H1 (cell line): ENCODE data around the gene NUDC. TPM values are rescaled to one million over a fixed set of nuclear protein-coding genes. Genes with fewer than 3 reads are reported as not detected.

Experiments
- CTCF ChIA-PET: fragments of 300-600 bp; sonication (Branson Sonifier 250); formaldehyde crosslinking; loops from one replicate; lab custom pipeline; 2021; ENCODE audit not compliant: partially characterized antibody; lab: Charles Lee
- POLR2A ChIA-PET: fragments of 300-600 bp; sonication (Branson Sonifier 250); formaldehyde crosslinking; loops from one replicate; lab custom pipeline; 2021; ENCODE audit warnings: inconsistent platforms; ENCODE audit not compliant: partially characterized antibody; lab: Charles Lee
- DNase-seq, 2 experiments: peaks; one replicate each; pipeline versions ENCODE4 v3.0.0 to v3.0.0-alpha.2; 2010 to 2022; ENCODE audit warnings: low spot score in 2 of 2, low read depth in 1 of 2, mixed read lengths in 1 of 2
- FAIRE-seq: peaks from 2 replicates; lab custom pipeline; 2011; peaks lifted over from hg19 to GRCh38; lab: Jason Lieb, UNC
- H2AFZ ChIP-seq: 2 replicates; pipeline ENCODE4 v1.8.1; 2012; ENCODE audit warnings: low read length, inconsistent platforms
- H2AK5ac ChIP-seq: 2 replicates; pipeline ENCODE4 v1.6.1; 2013; ENCODE audit warnings: low read depth, low read length
- H2BK120ac ChIP-seq: replicated peaks from 2 replicates; pipeline ENCODE3; 2013; ENCODE audit warnings: low read depth, low read length, inconsistent platforms
- H2BK12ac ChIP-seq: 2 replicates; pipeline ENCODE4 v1.6.1; 2013; ENCODE audit warnings: low read depth, low read length
- H2BK15ac ChIP-seq: 2 replicates; pipeline ENCODE4 v1.6.1; 2013; ENCODE audit warnings: low read length
- H2BK20ac ChIP-seq: 2 replicates; pipeline ENCODE4 v1.6.1; 2013; ENCODE audit warnings: low read length
- H2BK5ac ChIP-seq: 2 replicates; pipeline ENCODE4 v1.6.1; 2013; ENCODE audit warnings: low read depth, low read length
- H3K14ac ChIP-seq: 2 replicates; pipeline ENCODE4 v1.6.1; 2013; ENCODE audit warnings: inconsistent platforms; ENCODE audit not compliant: insufficient read length
- H3K18ac ChIP-seq: 2 replicates; pipeline ENCODE4 v1.6.1; 2013; ENCODE audit warnings: low read length; ENCODE audit errors: extremely low read depth
- H3K23ac ChIP-seq: 2 replicates; pipeline ENCODE4 v1.6.1; 2013; ENCODE audit warnings: inconsistent platforms; ENCODE audit not compliant: insufficient read length
- H3K23me2 ChIP-seq: 2 replicates; pipeline ENCODE4 v1.6.1; 2013; ENCODE audit warnings: low read depth, low read length
- H3K27ac ChIP-seq: 2 replicates; pipeline ENCODE4 v1.6.1; 2011; ENCODE audit warnings: low read depth, low read length, inconsistent platforms
- H3K27me3 ChIP-seq, 4 experiments: replicated peaks in 1 of 4; 1 replicate in 1 of 4; 2 replicates in 3 of 4; pipeline versions ENCODE4 v1.6.1 to v1.8.1; 2011 to 2013; ENCODE audit warnings: low read length in 3 of 4, mild to moderate bottlenecking in 3 of 4, inconsistent platforms in 2 of 4, mixed read lengths in 2 of 4, moderate library complexity in 1 of 4; ENCODE audit not compliant: control insufficient read depth in 3 of 4, insufficient read depth in 3 of 4; ENCODE audit errors: extremely low read depth in 1 of 4
- H3K36me3 ChIP-seq, 4 experiments: 2 replicates each; pipeline versions ENCODE4 v1.6.1 to v1.8.1; 2011 to 2013; ENCODE audit warnings: mild to moderate bottlenecking in 4 of 4, low read length in 3 of 4, moderate library complexity in 2 of 4, control low read depth in 1 of 4, inconsistent platforms in 1 of 4; ENCODE audit not compliant: insufficient read depth in 4 of 4, control insufficient read depth in 2 of 4
- H3K4ac ChIP-seq: replicated peaks from 2 replicates; pipeline ENCODE3; 2013; ENCODE audit warnings: low read length, low read depth, mixed read lengths, inconsistent platforms; ENCODE audit not compliant: insufficient read length
- H3K4me1 ChIP-seq, 4 experiments: replicated peaks in 1 of 4; 1 replicate in 1 of 4; 2 replicates in 3 of 4; pipeline versions ENCODE4 v1.6.1 to v1.8.1; 2011 to 2013; ENCODE audit warnings: low read length in 3 of 4, inconsistent platforms in 2 of 4, mixed read lengths in 1 of 4; ENCODE audit not compliant: insufficient read depth in 4 of 4, control insufficient read depth in 3 of 4
- H3K4me2 ChIP-seq, 2 experiments: 2 replicates each; pipeline versions ENCODE4 v1.6.1 to v1.8.1; 2011 to 2013; ENCODE audit warnings: low read depth in 2 of 2, low read length in 2 of 2, control low read depth in 1 of 2, inconsistent platforms in 1 of 2, mild to moderate bottlenecking in 1 of 2; ENCODE audit not compliant: insufficient read depth in 1 of 2
- H3K4me3 ChIP-seq, 4 experiments: fragments of 200-600, 300-600 bp in 1 of 4; sonication (generic), shearing (Covaris generic), sonication (Bioruptor Twin) in 1 of 4; 2 replicates each; pipeline versions ENCODE4 v1.5.1 to v1.8.1; 2011 to 2016; ENCODE audit warnings: low read length in 4 of 4, low read depth in 3 of 4, control low read depth in 2 of 4, inconsistent platforms in 2 of 4, mild to moderate bottlenecking in 2 of 4, mixed read lengths in 1 of 4, moderate library complexity in 1 of 4; ENCODE audit not compliant: insufficient read depth in 2 of 4; ENCODE audit errors: extremely low read depth in 1 of 4
- H3K56ac ChIP-seq: replicated peaks from 2 replicates; pipeline ENCODE3; 2013; ENCODE audit warnings: low read depth, mild to moderate bottlenecking, mixed read lengths, low read length, inconsistent platforms; ENCODE audit not compliant: insufficient read length
- H3K79me1 ChIP-seq: 2 replicates; pipeline ENCODE4 v1.6.1; 2013; ENCODE audit warnings: low read depth, low read length, control low read depth
- H3K79me2 ChIP-seq, 2 experiments: 2 replicates each; pipeline versions ENCODE4 v1.6.1 to v1.8.1; 2012 to 2013; ENCODE audit warnings: low read length in 2 of 2, mild to moderate bottlenecking in 2 of 2, inconsistent platforms in 1 of 2; ENCODE audit not compliant: insufficient read depth in 2 of 2, control insufficient read depth in 1 of 2
- H3K9ac ChIP-seq, 4 experiments: replicated peaks in 1 of 4; 1 replicate in 1 of 4; 2 replicates in 3 of 4; pipeline versions ENCODE4 v1.6.1 to v1.8.1; 2011 to 2013; ENCODE audit warnings: low read depth in 3 of 4, low read length in 3 of 4, control low read depth in 2 of 4, mild to moderate bottlenecking in 2 of 4, moderate library complexity in 2 of 4, inconsistent platforms in 1 of 4; ENCODE audit errors: extremely low read depth in 1 of 4
- H3K9me3 ChIP-seq, 2 experiments: 2 replicates each; pipeline versions ENCODE4 v1.6.1 to v1.8.1; 2012 to 2013; ENCODE audit warnings: mild to moderate bottlenecking in 2 of 2, moderate library complexity in 2 of 2, control low read depth in 1 of 2, inconsistent platforms in 1 of 2, low read depth in 1 of 2, low read length in 1 of 2, mixed read lengths in 1 of 2; ENCODE audit not compliant: insufficient read depth in 2 of 2
- H4K20me1 ChIP-seq, 2 experiments: replicated peaks in 1 of 2; 2 replicates each; pipeline versions ENCODE3 to v1.8.1; 2011 to 2013; ENCODE audit warnings: inconsistent platforms in 2 of 2, low read length in 2 of 2, mild to moderate bottlenecking in 1 of 2; ENCODE audit not compliant: insufficient read depth in 2 of 2, control insufficient read depth in 1 of 2
- H4K5ac ChIP-seq: 2 replicates; pipeline ENCODE4 v1.6.1; 2013; ENCODE audit warnings: low read length, low read depth, mixed read lengths, inconsistent platforms; ENCODE audit not compliant: insufficient read length
- H4K8ac ChIP-seq: 2 replicates; pipeline ENCODE4 v1.8.0; 2013; ENCODE audit warnings: mild to moderate bottlenecking, moderate library complexity, low read length, inconsistent platforms; ENCODE audit not compliant: insufficient read depth; ENCODE audit errors: extremely low read depth
- H4K91ac ChIP-seq: replicated peaks from 2 replicates; pipeline ENCODE3; 2013; ENCODE audit warnings: low read length, mixed read lengths, inconsistent platforms; ENCODE audit not compliant: insufficient read length
- HDAC6 ChIP-seq: IDR thresholded peaks from one replicate; pipeline ENCODE4 v1.7.1; 2012; ENCODE audit warnings: low read depth, mild to moderate bottlenecking, inconsistent platforms, low read length, moderate library complexity
- SIN3A ChIP-seq, 2 experiments: IDR thresholded peaks in 1 of 2; conservative IDR thresholded peaks in 1 of 2; 2 replicates each; pipeline ENCODE4 v1.6.1; 2011 to 2012; ENCODE audit warnings: low read length in 2 of 2, improper control_type of control experiment in 1 of 2, low read depth in 1 of 2, mild to moderate bottlenecking in 1 of 2
- ZNF274 ChIP-seq: IDR thresholded peaks from 2 replicates; pipeline ENCODE4 v1.7.0; 2012; ENCODE audit warnings: low read length, borderline replicate concordance; ENCODE audit errors: extremely low read depth
- WGBS, 2 experiments: shearing (Covaris generic) in 1 of 2; methylation state at CpG; one replicate each; pipeline versions ENCODE4 v1.1.6 to v1.1.7; 2013 to 2015; ENCODE audit warnings: low lambda C conversion rate in 2 of 2, mixed read lengths in 2 of 2, inconsistent platforms in 1 of 2, low coverage in 1 of 2, missing lambda C conversion rate in 1 of 2; ENCODE audit not compliant: insufficient replicate concordance in 2 of 2, insufficient coverage in 1 of 2, insufficient read length in 1 of 2; ENCODE audit errors: extremely low coverage in 1 of 2, missing lambda C conversion rate in 1 of 2; 5-methylcytosine and 5-hydroxymethylcytosine counted together
- polyA plus RNA-seq, 7 experiments: library from polyadenylated mRNA; depleted of rRNA in 3 of 7; stranded (reverse) in 5 of 7; unstranded in 2 of 7; fragments of >200 nt in 5 of 7; fragments of 200-250 nt in 2 of 7; gene quantifications; 1 replicate in 5 of 7; 2 replicates in 1 of 7; 4 replicates in 1 of 7; pipeline versions ENCODE4 v1.2.1 to v1.2.3, GENCODE V29; 2011 to 2013; ENCODE audit warnings: missing spikeins in 2 of 7, mixed read lengths in 2 of 7
- total RNA-seq: library from RNA; stranded (reverse); fragmentation: NEBNext Ultra II Directional; extraction: Animal tissue kit (Norgen Biotek cat#: 25700); gene quantifications from 2 replicates; pipeline ENCODE4 v1.2.1, GENCODE V29; 2021
- TF ChIP-seq, protein P1 (sequence below): IDR thresholded peaks from 2 replicates; pipeline ENCODE4 v1.6.1; 2011; ENCODE audit warnings: low read depth, mild to moderate bottlenecking, low read length; ENCODE audit not compliant: insufficient read depth

NUDC gene
- total and polyA plus RNA-seq, 2 of the 8 experiments (the other 6 are each of a cell fraction or from before 2014, with no cell fraction given): 43.2 to 131 TPM

DNA sequence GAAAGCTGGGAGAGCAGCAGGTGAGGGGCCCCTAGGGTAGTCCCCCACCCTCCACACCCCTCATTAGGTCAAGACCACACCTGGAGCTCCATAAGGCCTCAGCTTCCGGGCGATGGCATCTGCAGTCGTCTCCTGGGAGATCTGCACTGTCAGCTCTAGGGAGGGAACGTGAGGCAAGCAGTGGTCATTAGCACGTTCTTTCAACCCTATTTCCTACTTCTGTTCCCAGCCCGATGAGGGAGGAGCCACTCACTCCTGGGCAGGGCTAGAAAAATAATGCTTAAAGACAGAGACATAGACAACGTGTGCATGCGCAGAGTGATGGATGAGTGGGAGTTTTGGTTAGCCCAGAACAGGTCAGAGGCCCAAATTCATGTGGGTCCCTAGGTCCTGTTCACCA, 29.1 kb downstream of the NUDC start:
- no peak overlapping the region for H2BK12ac ChIP-seq
- H3K27ac ChIP-seq: no peak overlapping the region
- H2BK15ac ChIP-seq: no peak overlapping the region
- H3K27me3 ChIP-seq: no peaks in the 10 kb centered on the region
- no peak overlapping the region for H2AK5ac ChIP-seq
- no peak for FAIRE-seq
- CTCF ChIA-PET: interaction anchor here (0.6 to 1.5 kb wide), 6 partner anchors 9 to 161 kb away, joined by 3 to 4 read pairs (median 3); no protein-coding TSS in a partner anchor
- H3K79me2 ChIP-seq: no peaks in the 10 kb centered on the region
- no peaks in the 10 kb centered on the region for H3K79me1 ChIP-seq
- peaks cover 0 to 6% of the 10 kb centered on the region in 2 experiments for H4K20me1 ChIP-seq
- no peak for DNase-seq
- H3K4me2 ChIP-seq: no peak overlapping the region
- H4K5ac ChIP-seq: no peak overlapping the region
- H2BK20ac ChIP-seq: no peak overlapping the region
- no peak overlapping the region for H4K91ac ChIP-seq
- no peak overlapping the region for H3K14ac ChIP-seq
- H2AFZ ChIP-seq: no peak overlapping the region
- POLR2A ChIA-PET: interaction anchor here (0.6 to 5.3 kb wide), 11 partner anchors 9 to 362 kb away, joined by 3 to 26 read pairs (median 6); partner anchors contain the start of genes GPATCH3, GPN2 and KDF1
- no peak overlapping the region for H4K8ac ChIP-seq
- H3K4me3 ChIP-seq: no peak overlapping the region
- no peak overlapping the region for H3K56ac ChIP-seq
- no peaks in the 10 kb centered on the region for H3K23me2 ChIP-seq
- H3K9me3 ChIP-seq: no peaks in the 10 kb centered on the region
- WGBS, 2 experiments: 95% methylated on average over 8 of the region's 8 CpGs; no CpG with 5 or more reads in 1 of the 2 experiments
- H3K9ac ChIP-seq: no peak overlapping the region
- H3K4me1 ChIP-seq: no peaks in the 10 kb centered on the region
- H2BK120ac ChIP-seq: no peak overlapping the region
- H3K4ac ChIP-seq: no peak overlapping the region
- H3K18ac ChIP-seq: no peak overlapping the region
- H3K23ac ChIP-seq: no peak overlapping the region
- H2BK5ac ChIP-seq: no peak overlapping the region
- TF ChIP-seq, protein P1, sequence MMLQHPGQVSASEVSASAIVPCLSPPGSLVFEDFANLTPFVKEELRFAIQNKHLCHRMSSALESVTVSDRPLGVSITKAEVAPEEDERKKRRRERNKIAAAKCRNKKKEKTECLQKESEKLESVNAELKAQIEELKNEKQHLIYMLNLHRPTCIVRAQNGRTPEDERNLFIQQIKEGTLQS: no peak
- no peak for TF ChIP-seq SIN3A (conservative IDR thresholded peaks at IDR 0.05 in 1 of 2, IDR thresholded peaks at IDR 0.05 in 1 of 2; ENCODE audit: low read depth in 1 of 2, low read length in 2 of 2)
- TF ChIP-seq HDAC6: no peak
- TF ChIP-seq ZNF274: no peak
- TF ChIP-seq, all 59 proteins: peak for 0
- peaks cover 0 to 27% (median 6%) of the 10 kb centered on the region in 4 experiments; a peak in 6 of 8 replicates for H3K36me3 ChIP-seq
